Activated CD4-positive, alpha-beta T cell treated with anti-CD3 and anti-CD28 coated beads for 48 hours (primary cell): ENCODE data around the gene CFAP221.
A peak's percentile ranks its signal among the peaks of the same experiment; 100 is the strongest.

Source experiments
- DNase-seq: peaks from one replicate; pipeline ENCODE4 v3.0.0-alpha.2; 2020

CFAP221 gene

GRCh38 chr2:119647440-119648169 lies 103.4 kb downstream of the CFAP221 start:
- DNase-seq: no peak

GRCh38 chr2:119649364-119649917 lies 105.2 kb downstream of the CFAP221 start:
- DNase-seq: no peak

- DNase-seq: no peak
These were observed 106.0 kb downstream of the CFAP221 start for GRCh38 chr2:119650206-119650605.

- no peak for DNase-seq
These were observed 106.7 kb downstream of the CFAP221 start for GRCh38 chr2:119650846-119651370.

GRCh38 chr2:119657466-119658145 lies 113.4 kb downstream of the CFAP221 start:
- DNase-seq: no peak

GRCh38 chr2:119659601-119660342 lies 115.5 kb downstream of the CFAP221 start:
- peak; percentile 58 for DNase-seq

GRCh38 chr2:119660343-119660658 lies 116.1 kb downstream of the CFAP221 start:
- no peak for DNase-seq

GRCh38 chr2:119662297-119662696 lies 118.0 kb downstream of the CFAP221 start:
- DNase-seq: no peak

GRCh38 chr2:119668546-119668945 lies 124.3 kb downstream of the CFAP221 start:
- DNase-seq: no peak

- DNase-seq: no peak
These were observed 126.8 kb downstream of the CFAP221 start for GRCh38 chr2:119671016-119671415.

- no peak for DNase-seq
These were observed 127.5 kb downstream of the CFAP221 start for GRCh38 chr2:119671752-119672151.

- DNase-seq: no peak
These were observed 128.1 kb downstream of the CFAP221 start for GRCh38 chr2:119672161-119672862.

GRCh38 chr2:119673796-119674195 lies 129.5 kb downstream of the CFAP221 start:
- no peak for DNase-seq

GRCh38 chr2:119674711-119675500 lies 130.7 kb downstream of the CFAP221 start:
- no peak for DNase-seq

- DNase-seq: no peak
These were observed 133.9 kb downstream of the CFAP221 start for GRCh38 chr2:119678021-119678656.

- no peak for DNase-seq
These were observed 135.2 kb downstream of the CFAP221 start for GRCh38 chr2:119679526-119679837.

GRCh38 chr2:119679846-119680245 lies 135.6 kb downstream of the CFAP221 start:
- no peak for DNase-seq

GRCh38 chr2:119680457-119681202 lies 136.4 kb downstream of the CFAP221 start:
- no peak for DNase-seq

- no peak for DNase-seq
These were observed 137.1 kb downstream of the CFAP221 start for GRCh38 chr2:119681203-119681867.

GRCh38 chr2:119681868-119682220 lies 137.6 kb downstream of the CFAP221 start:
- no peak for DNase-seq
